Upper lobe of left lung (tissue), 6 donors: ENCODE results near the gene SAT1. TPM values are rescaled to one million over a fixed set of nuclear protein-coding genes. Genes with fewer than 3 reads are reported as not detected.

Experiments used
- ATAC-seq, 2 donors: fragments of 200-7000 bp; cut with Tn5 transposase; one replicate each; pipeline ENCODE4 v1.9.1; 2022; ENCODE audit warnings: mild to moderate bottlenecking in 2 of 2, moderate library complexity in 2 of 2; ENCODE audit not compliant: low FRiP score in 2 of 2
- DNase-seq, 2 donors: peaks; one replicate each; pipeline ENCODE4 v3.0.0-alpha.2; 2019 to 2020
- H3K27ac ChIP-seq, 4 donors: fragments of 200-600 bp; sonication (generic); one replicate each; pipeline ENCODE4 v1.5.1; 2016 to 2019
- H3K27me3 ChIP-seq, 4 donors: fragments of 200-600 bp; sonication (generic); one replicate each; pipeline ENCODE4 v1.5.1; 2017 to 2019
- H3K36me3 ChIP-seq, 4 donors: fragments of 200-600 bp; sonication (generic); one replicate each; pipeline ENCODE4 v1.5.1; 2016 to 2019
- H3K4me1 ChIP-seq, 4 donors: fragments of 200-600 bp; sonication (generic); one replicate each; pipeline ENCODE4 v1.5.1; 2018 to 2019
- H3K4me3 ChIP-seq, 4 donors: fragments of 200-600 bp; sonication (generic); one replicate each; pipeline ENCODE4 v1.5.1; 2017 to 2019; ENCODE audit warnings: mild to moderate bottlenecking in 2 of 4, moderate library complexity in 1 of 4
- H3K9me3 ChIP-seq, 4 donors: fragments of 200-600 bp; sonication (generic); one replicate each; pipeline ENCODE4 v1.5.1; 2018 to 2019
- CTCF ChIP-seq, 6 experiments: fragments of 450-650 bp in 4 of 6; fragments of 200-600 bp in 2 of 6; sonication (generic) in 2 of 6; IDR thresholded peaks; one replicate each; pipeline ENCODE4 v1.5.1; 2016 to 2019; ENCODE audit warnings: antibody characterized with exemption in 6 of 6
- EP300 ChIP-seq, 4 donors: sonication (generic); formaldehyde crosslinking; IDR thresholded peaks; one replicate each; pipeline ENCODE4 v1.5.1; 2017; ENCODE audit warnings: antibody characterized with exemption in 4 of 4, control low read depth in 2 of 4
- POLR2A ChIP-seq, 4 donors: fragments of 450-650 bp; IDR thresholded peaks; one replicate each; pipeline ENCODE4 v1.5.1; 2016 to 2017; ENCODE audit warnings: antibody characterized with exemption in 4 of 4, mild to moderate bottlenecking in 2 of 4
- POLR2AphosphoS5 ChIP-seq, 2 donors: sonication (generic); formaldehyde crosslinking; IDR thresholded peaks; one replicate each; pipeline ENCODE4 v1.5.1; 2017; ENCODE audit warnings: antibody characterized with exemption in 2 of 2
- WGBS, 2 donors: methylation state at CpG; one replicate each; pipeline ENCODE4 v1.1.5; 2017 to 2018; 5-methylcytosine and 5-hydroxymethylcytosine counted together
- total RNA-seq, 6 donors: library from RNA; depleted of rRNA in 4 of 6; stranded (reverse); fragments of >200 nt in 4 of 6; gene quantifications; one replicate each; pipeline versions ENCODE4 v1.1.0 to v1.2.1, GENCODE V29; 2016 to 2021
- donor health status: DM: no; HTN: no; CAD: no; lungs with moderate emphysema.
- donor health status: DM: no; HTN: yes; CAD: no; lungs with severe emphysema.

Gene SAT1
- total RNA-seq, 6 donors from 2014 or later = 657 to 1,891 (median 1,145) TPM

GRCh38 chrX:23797371-23798128 lies 14.6 kb downstream of the SAT1 start:
- Histone ChIP-seq H3K27me3 (no peaks in the 10 kb centered on the region), H3K4me3 (no peak overlapping the region), H3K36me3 (no peaks in the 10 kb centered on the region), H3K27ac (peak overlapping the region; percentile 69 to 85 (median 78)), H3K4me1 (peaks cover 0 to 19% (median 2%) of the 10 kb centered on the region in 4 donors), H3K9me3 (no peaks in the 10 kb centered on the region)
- ATAC-seq (peak in 1 of 2 donors; percentile 19), DNase-seq (no peak)
- peak in 1 of 4 donors; percentile 24 for TF ChIP-seq POLR2A (IDR thresholded peaks at IDR 0.05)
- peak in 1 of 4 donors; percentile 72 for TF ChIP-seq EP300 (IDR thresholded peaks at IDR 0.05)
- TF ChIP-seq CTCF (IDR thresholded peaks at IDR 0.05) = peak in 2 of 6 experiments; percentile 23 to 26
- no peak for TF ChIP-seq POLR2AphosphoS5 (IDR thresholded peaks at IDR 0.05)
- 50 to 61% methylated on average over 12 of the region's 12 CpGs for WGBS, 2 donors

GRCh38 chrX:23799469-23800065 lies 16.6 kb downstream of the SAT1 start:
- ATAC-seq = no peak
- no peak for TF ChIP-seq POLR2A (IDR thresholded peaks at IDR 0.05)
- TF ChIP-seq EP300 (IDR thresholded peaks at IDR 0.05) = no peak
- no peak for TF ChIP-seq CTCF (IDR thresholded peaks at IDR 0.05)
- no peak for TF ChIP-seq POLR2AphosphoS5 (IDR thresholded peaks at IDR 0.05)
- Histone ChIP-seq H3K4me1 (peaks cover 0 to 23% (median 5%) of the 10 kb centered on the region in 4 donors), H3K36me3 (no peaks in the 10 kb centered on the region), H3K27me3 (no peaks in the 10 kb centered on the region), H3K27ac (peak overlapping the region in 3 of 4 donors; percentile 48 to 85 (median 81)), H3K4me3 (no peak overlapping the region), H3K9me3 (no peaks in the 10 kb centered on the region)
- WGBS, 2 donors = 69 to 74% methylated on average over 6 of the region's 6 CpGs
- DNase-seq = no peak

- no peaks in the 10 kb centered on the region for H3K9me3 ChIP-seq
- no peaks in the 10 kb centered on the region for H3K36me3 ChIP-seq
- ATAC-seq = no peak
- no peak for TF ChIP-seq POLR2A (IDR thresholded peaks at IDR 0.05)
- TF ChIP-seq POLR2AphosphoS5 (IDR thresholded peaks at IDR 0.05) = no peak
- TF ChIP-seq EP300 (IDR thresholded peaks at IDR 0.05) = no peak
- TF ChIP-seq CTCF (IDR thresholded peaks at IDR 0.05) = no peak
- H3K4me1 ChIP-seq = peaks cover 0 to 21% (median 8%) of the 10 kb centered on the region in 4 donors
- DNase-seq = no peak
- 65 to 69% methylated on average over 5 of the region's 5 CpGs for WGBS, 2 donors
- no peak overlapping the region for H3K4me3 ChIP-seq
- peak overlapping the region; percentile 16 to 80 (median 44) for H3K27ac ChIP-seq
- no peaks in the 10 kb centered on the region for H3K27me3 ChIP-seq
Measured at GRCh38 chrX:23802431-23802830, 19.5 kb downstream of the SAT1 start.

- no peaks in the 10 kb centered on the region for H3K9me3 ChIP-seq
- no peaks in the 10 kb centered on the region for H3K36me3 ChIP-seq
- peak overlapping the region; percentile 70 to 80 (median 76) for H3K27ac ChIP-seq
- H3K4me1 ChIP-seq = peaks cover 0 to 24% (median 9%) of the 10 kb centered on the region in 4 donors
- peak; percentile 65 to 84 for ATAC-seq
- TF ChIP-seq POLR2AphosphoS5 (IDR thresholded peaks at IDR 0.05) (peak; percentile 33 to 44), CTCF (IDR thresholded peaks at IDR 0.05) (no peak), EP300 (IDR thresholded peaks at IDR 0.05) (peak in 2 of 4 donors; percentile 39 to 94), POLR2A (IDR thresholded peaks at IDR 0.05) (peak in 1 of 4 donors; percentile 29)
- WGBS, 2 donors = 32 to 60% methylated on average over 4 to 5 of the region's 5 CpGs
- H3K27me3 ChIP-seq = no peaks in the 10 kb centered on the region
- H3K4me3 ChIP-seq = no peak overlapping the region
- peak in 1 of 2 donors; percentile 57 for DNase-seq
Measured at GRCh38 chrX:23803931-23804381, 21.0 kb downstream of the SAT1 start.
